GM12878 (cell line): ENCODE results near the gene PHACTR1.

Experiments
- BHLHE40 ChIP-seq, 2 experiments: fragments of 450-650 bp in 1 of 2; IDR thresholded peaks; 2 replicates each; pipeline ENCODE4 v1.6.1; 2011 to 2017; ENCODE audit warnings: low read depth in 2 of 2, borderline replicate concordance in 1 of 2, improper control_type of control experiment in 1 of 2, low read length in 1 of 2, mild to moderate bottlenecking in 1 of 2
- CTCF ChIP-seq, 3 experiments: IDR thresholded peaks in 2 of 3; conservative IDR thresholded peaks in 1 of 3; 2 replicates each; pipeline ENCODE4 v1.5.1; 2011; ENCODE audit warnings: low read depth in 3 of 3, low read length in 3 of 3, mild to moderate bottlenecking in 3 of 3, control low read depth in 2 of 3, moderate library complexity in 2 of 3, inconsistent platforms in 1 of 3, mixed read lengths in 1 of 3; ENCODE audit not compliant: control insufficient read depth in 2 of 3, insufficient read depth in 1 of 3; ENCODE audit errors: extremely low read depth in 1 of 3
- MEF2A ChIP-seq: IDR thresholded peaks from 2 replicates; pipeline ENCODE4 v1.6.1; 2011; ENCODE audit warnings: low read depth, mild to moderate bottlenecking, low read length, moderate library complexity; ENCODE audit not compliant: insufficient read depth

- no peak for TF ChIP-seq MEF2A
- TF ChIP-seq BHLHE40 (IDR thresholded peaks at IDR 0.05; ENCODE audit: borderline replicate concordance in 1 of 2, low read depth in 2 of 2, low read length in 1 of 2): no peak
- TF ChIP-seq CTCF (IDR thresholded peaks at IDR 0.05 in 2 of 3, conservative IDR thresholded peaks at IDR 0.05 in 1 of 3; ENCODE audit: control insufficient read depth in 2 of 3, extremely low read depth in 1 of 3, insufficient read depth in 1 of 3, low read depth in 3 of 3, low read length in 3 of 3): no peak
Observed at GRCh38 chr6:13096084-13096483, 379.5 kb downstream of the PHACTR1 start.
